SK-N-SH treated with all-trans-retinoic acid at 6 μM for 48 hours (cell line): ENCODE results near the gene SLC45A1.

Source experiments
- ATAC-seq: fragments of 200-7000 bp; cut with Tn5 transposase; 3 replicates; pipeline ENCODE4 v1.9.1; 2020; ENCODE audit warnings: mild to moderate bottlenecking, moderate library complexity
- ARNTL ChIP-seq: fragments of 450-650 bp; formaldehyde crosslinking; IDR thresholded peaks from 2 replicates; pipeline ENCODE4 v1.5.0; 2020; ENCODE audit warnings: low read depth, mild to moderate bottlenecking, moderate library complexity, borderline replicate concordance
- CSDC2 ChIP-seq: fragments of 250-450 bp; sonication (Bioruptor Pico); IDR thresholded peaks from 2 replicates; pipeline ENCODE4 v1.5.0; 2020; ENCODE audit warnings: mild to moderate bottlenecking, moderate library complexity
- ESRRG ChIP-seq: fragments of 250-450 bp; sonication (Bioruptor Pico); IDR thresholded peaks from 2 replicates; pipeline ENCODE4 v1.6.1; 2021; ENCODE audit warnings: mild to moderate bottlenecking
- GLIS3 ChIP-seq: fragments of 250-450 bp; sonication (Bioruptor Pico); IDR thresholded peaks from 2 replicates; pipeline ENCODE4 v1.5.0; 2020; ENCODE audit warnings: mild to moderate bottlenecking, moderate library complexity
- ISL1 ChIP-seq: fragments of 250-450 bp; sonication (Bioruptor Pico); IDR thresholded peaks from 2 replicates; pipeline ENCODE4 v2.1.2; 2022; ENCODE audit warnings: mild to moderate bottlenecking, moderate library complexity
- OSR1 ChIP-seq: fragments of 250-450 bp; sonication (Bioruptor Pico); IDR thresholded peaks from 2 replicates; pipeline ENCODE4 v1.8.0; 2022; ENCODE audit warnings: moderate library complexity, mild to moderate bottlenecking, inconsistent platforms
- POU6F1 ChIP-seq: fragments of 250-450 bp; sonication (Bioruptor Pico); IDR thresholded peaks from 2 replicates; pipeline ENCODE4 v1.8.0; 2021; ENCODE audit warnings: low read depth, mild to moderate bottlenecking, moderate library complexity, borderline replicate concordance
- PPARA ChIP-seq: fragments of 250-450 bp; sonication (Bioruptor Pico); IDR thresholded peaks from 2 replicates; pipeline ENCODE4 v1.5.0; 2020; ENCODE audit warnings: mild to moderate bottlenecking, borderline replicate concordance
- SNAI2 ChIP-seq: fragments of 250-450 bp; sonication (Bioruptor Pico); IDR thresholded peaks from 2 replicates; pipeline ENCODE4 v1.5.0; 2020; ENCODE audit warnings: mild to moderate bottlenecking, moderate library complexity
- TCF4 ChIP-seq: fragments of 250-450 bp; sonication (Bioruptor Pico); IDR thresholded peaks from 2 replicates; pipeline ENCODE4 v1.8.0; 2021; ENCODE audit warnings: mild to moderate bottlenecking, moderate library complexity, borderline replicate concordance
- TOX ChIP-seq: fragments of 250-450 bp; sonication (Bioruptor Pico); IDR thresholded peaks from 2 replicates; pipeline ENCODE4 v1.8.0; 2021; ENCODE audit warnings: mild to moderate bottlenecking, moderate library complexity, borderline replicate concordance
- TSHZ2 ChIP-seq: fragments of 250-450 bp; sonication (Bioruptor Pico); IDR thresholded peaks from 2 replicates; pipeline ENCODE4 v1.5.0; 2020; ENCODE audit warnings: mild to moderate bottlenecking, moderate library complexity
- ZC3H10 ChIP-seq: fragments of 250-450 bp; sonication (Bioruptor Pico); IDR thresholded peaks from 2 replicates; pipeline ENCODE4 v1.5.1; 2021; ENCODE audit warnings: mild to moderate bottlenecking, moderate library complexity
- ZFP3 ChIP-seq: fragments of 250-450 bp; sonication (Bioruptor Pico); IDR thresholded peaks from 2 replicates; pipeline ENCODE4 v1.5.0; 2020; ENCODE audit warnings: mild to moderate bottlenecking, moderate library complexity
- ZFP30 ChIP-seq: fragments of 450-650 bp; formaldehyde crosslinking; IDR thresholded peaks from 2 replicates; pipeline ENCODE4 v1.5.0; 2022; ENCODE audit warnings: mild to moderate bottlenecking, moderate library complexity
- ZNF565 ChIP-seq: fragments of 450-650 bp; formaldehyde crosslinking; conservative IDR thresholded peaks from 2 replicates; pipeline ENCODE4 v1.5.0; 2020; ENCODE audit warnings: low read depth, mild to moderate bottlenecking, moderate library complexity
- ZNF70 ChIP-seq: fragments of 450-650 bp; formaldehyde crosslinking; IDR thresholded peaks from 2 replicates; pipeline ENCODE4 v1.5.0; 2020; ENCODE audit warnings: mild to moderate bottlenecking, moderate library complexity
- ZNF8 ChIP-seq: fragments of 450-650 bp; formaldehyde crosslinking; IDR thresholded peaks from 2 replicates; pipeline ENCODE4 v1.5.0; 2020; ENCODE audit warnings: mild to moderate bottlenecking, moderate library complexity
- TF ChIP-seq, protein P1 (sequence below): fragments of 250-450 bp; sonication (Bioruptor Pico); IDR thresholded peaks from 2 replicates; pipeline ENCODE4 v1.5.1; 2020; ENCODE audit warnings: low read depth, mild to moderate bottlenecking, moderate library complexity
- TF ChIP-seq, protein P2 (sequence below): fragments of 250-450 bp; sonication (Bioruptor Pico); IDR thresholded peaks from 2 replicates; pipeline ENCODE4 v1.5.1; 2021; ENCODE audit warnings: mild to moderate bottlenecking, moderate library complexity

Gene SLC45A1

DNA sequence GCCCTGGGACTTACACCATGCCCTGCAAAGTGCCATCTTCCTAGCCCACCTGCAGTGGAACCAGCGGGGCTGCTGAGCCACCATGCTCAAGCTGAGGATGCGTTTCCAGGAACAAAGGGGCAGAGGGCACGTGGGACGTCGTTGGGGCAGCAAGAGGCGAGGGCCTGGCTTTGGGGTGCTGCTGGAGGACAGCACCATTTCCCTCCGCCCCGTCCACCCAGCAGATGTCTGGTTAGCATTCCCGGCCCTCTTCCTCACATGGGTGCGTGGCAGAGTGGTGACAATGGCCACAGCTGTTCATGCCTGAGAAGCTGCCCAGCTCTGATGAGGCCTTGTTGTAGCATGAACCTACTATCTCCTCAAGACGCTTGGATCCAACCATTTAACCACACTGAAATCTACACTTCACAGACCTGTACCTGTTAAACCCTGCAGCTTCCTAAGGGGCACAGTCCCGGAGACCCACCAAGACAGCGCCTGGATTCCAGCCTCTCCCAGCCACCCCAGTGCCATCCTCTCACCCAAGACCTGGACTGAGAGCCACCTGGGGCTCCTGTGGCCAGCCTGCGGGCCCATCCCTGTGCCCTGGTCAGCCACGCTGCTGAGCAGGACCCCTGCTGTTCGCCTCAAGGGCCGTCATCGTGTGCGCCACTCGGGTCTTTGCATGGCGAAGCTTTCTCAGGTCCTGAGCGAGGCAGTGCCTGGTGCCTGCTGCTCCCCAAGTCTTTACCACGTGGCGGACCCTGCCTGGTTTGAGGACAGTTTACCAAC lies 33.2 kb downstream of the SLC45A1 start:
- no peak; the same call in 2 of the 3 replicates for ATAC-seq
- no peak for TF ChIP-seq ZNF70 (CRISPR knock-in tag)
- TF ChIP-seq, protein P1, sequence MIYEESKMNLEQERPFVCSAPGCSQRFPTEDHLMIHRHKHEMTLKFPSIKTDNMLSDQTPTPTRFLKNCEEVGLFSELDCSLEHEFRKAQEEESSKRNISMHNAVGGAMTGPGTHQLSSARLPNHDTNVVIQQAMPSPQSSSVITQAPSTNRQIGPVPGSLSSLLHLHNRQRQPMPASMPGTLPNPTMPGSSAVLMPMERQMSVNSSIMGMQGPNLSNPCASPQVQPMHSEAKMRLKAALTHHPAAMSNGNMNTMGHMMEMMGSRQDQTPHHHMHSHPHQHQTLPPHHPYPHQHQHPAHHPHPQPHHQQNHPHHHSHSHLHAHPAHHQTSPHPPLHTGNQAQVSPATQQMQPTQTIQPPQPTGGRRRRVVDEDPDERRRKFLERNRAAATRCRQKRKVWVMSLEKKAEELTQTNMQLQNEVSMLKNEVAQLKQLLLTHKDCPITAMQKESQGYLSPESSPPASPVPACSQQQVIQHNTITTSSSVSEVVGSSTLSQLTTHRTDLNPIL (CRISPR knock-in tag): no peak
- no peak for TF ChIP-seq ZFP30 (CRISPR knock-in tag)
- TF ChIP-seq ARNTL (CRISPR knock-in tag): no peak
- no peak for TF ChIP-seq TCF4 (CRISPR knock-in tag)
- TF ChIP-seq ZNF565: no peak
- no peak for TF ChIP-seq ZC3H10 (CRISPR knock-in tag)
- TF ChIP-seq TSHZ2 (CRISPR knock-in tag): no peak
- no peak for TF ChIP-seq ZFP3 (CRISPR knock-in tag)
- TF ChIP-seq TOX: no peak
- no peak for TF ChIP-seq SNAI2
- TF ChIP-seq, protein P2, sequence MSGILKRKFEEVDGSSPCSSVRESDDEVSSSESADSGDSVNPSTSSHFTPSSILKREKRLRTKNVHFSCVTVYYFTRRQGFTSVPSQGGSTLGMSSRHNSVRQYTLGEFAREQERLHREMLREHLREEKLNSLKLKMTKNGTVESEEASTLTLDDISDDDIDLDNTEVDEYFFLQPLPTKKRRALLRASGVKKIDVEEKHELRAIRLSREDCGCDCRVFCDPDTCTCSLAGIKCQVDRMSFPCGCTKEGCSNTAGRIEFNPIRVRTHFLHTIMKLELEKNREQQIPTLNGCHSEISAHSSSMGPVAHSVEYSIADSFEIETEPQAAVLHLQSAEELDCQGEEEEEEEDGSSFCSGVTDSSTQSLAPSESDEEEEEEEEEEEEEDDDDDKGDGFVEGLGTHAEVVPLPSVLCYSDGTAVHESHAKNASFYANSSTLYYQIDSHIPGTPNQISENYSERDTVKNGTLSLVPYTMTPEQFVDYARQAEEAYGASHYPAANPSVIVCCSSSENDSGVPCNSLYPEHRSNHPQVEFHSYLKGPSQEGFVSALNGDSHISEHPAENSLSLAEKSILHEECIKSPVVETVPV (CRISPR knock-in tag): no peak
- no peak for TF ChIP-seq ESRRG (CRISPR knock-in tag)
- no peak for TF ChIP-seq GLIS3 (CRISPR knock-in tag)
- TF ChIP-seq ZNF8 (CRISPR knock-in tag): no peak
- no peak for TF ChIP-seq ISL1
- TF ChIP-seq CSDC2 (CRISPR knock-in tag): no peak

- TF ChIP-seq ESRRG (CRISPR knock-in tag) (no peak), GLIS3 (CRISPR knock-in tag) (no peak)
- ATAC-seq: peak; percentile 52
Observed at GRCh38 chr1:8351693-8352470, 34.0 kb downstream of the SLC45A1 start.

- no peak for ATAC-seq
- TF ChIP-seq ZFP30 (CRISPR knock-in tag) (no peak), PPARA (CRISPR knock-in tag) (no peak), POU6F1 (CRISPR knock-in tag) (no peak), ZNF8 (CRISPR knock-in tag) (no peak), ARNTL (CRISPR knock-in tag) (no peak), OSR1 (CRISPR knock-in tag) (no peak), ESRRG (CRISPR knock-in tag) (no peak)
Observed at GRCh38 chr1:8352471-8352845, 34.5 kb downstream of the SLC45A1 start.
